Adrenal gland (tissue), 5 donors: ENCODE measurements around the gene FXYD7.

Experiments used
- CTCF ChIP-seq, 6 experiments: fragments of 450-650 bp in 4 of 6; fragments of 200-600 bp in 2 of 6; sonication (generic) in 1 of 6; IDR thresholded peaks; 1 replicate in 5 of 6; 2 replicates in 1 of 6; pipeline versions ENCODE4 v1.5.1 to v1.8.0; 2016 to 2021; ENCODE audit warnings: antibody characterized with exemption in 6 of 6, mild to moderate bottlenecking in 2 of 6, moderate library complexity in 1 of 6
- POLR2A ChIP-seq, 2 donors: fragments of 450-650 bp; IDR thresholded peaks; one replicate each; pipeline ENCODE4 v1.6.1; 2017; ENCODE audit warnings: antibody characterized with exemption in 2 of 2, mild to moderate bottlenecking in 2 of 2, moderate library complexity in 1 of 2
- donor health status: DM: no; HTN: no; CAD: no.

GRCh38 chr19:35116072-35116801 lies 26.8 kb upstream of the FXYD7 start:
- TF ChIP-seq CTCF (IDR thresholded peaks at IDR 0.05) = no peak
- TF ChIP-seq POLR2A (IDR thresholded peaks at IDR 0.05) = no peak
